GM12864 (cell line): Measurements from ENCODE around the gene WIPF2.
A peak's percentile ranks its signal among the peaks of the same experiment; 100 is the strongest.

Source experiments
- DNase-seq: peaks from one replicate; pipeline ENCODE4 v3.0.0-alpha.2; 2011; ENCODE audit warnings: low read depth
- H3K4me3 ChIP-seq: 2 replicates; pipeline ENCODE4 v1.5.1; 2011; ENCODE audit warnings: mild to moderate bottlenecking, low read depth, low read length, control low read depth
- TF ChIP-seq, protein P1 (sequence below): IDR thresholded peaks from 2 replicates; pipeline ENCODE4 v1.5.1; 2011; ENCODE audit warnings: low read depth, mild to moderate bottlenecking, moderate library complexity, low read length, control low read depth, inconsistent platforms; ENCODE audit errors: missing control alignments

WIPF2 gene

DNA sequence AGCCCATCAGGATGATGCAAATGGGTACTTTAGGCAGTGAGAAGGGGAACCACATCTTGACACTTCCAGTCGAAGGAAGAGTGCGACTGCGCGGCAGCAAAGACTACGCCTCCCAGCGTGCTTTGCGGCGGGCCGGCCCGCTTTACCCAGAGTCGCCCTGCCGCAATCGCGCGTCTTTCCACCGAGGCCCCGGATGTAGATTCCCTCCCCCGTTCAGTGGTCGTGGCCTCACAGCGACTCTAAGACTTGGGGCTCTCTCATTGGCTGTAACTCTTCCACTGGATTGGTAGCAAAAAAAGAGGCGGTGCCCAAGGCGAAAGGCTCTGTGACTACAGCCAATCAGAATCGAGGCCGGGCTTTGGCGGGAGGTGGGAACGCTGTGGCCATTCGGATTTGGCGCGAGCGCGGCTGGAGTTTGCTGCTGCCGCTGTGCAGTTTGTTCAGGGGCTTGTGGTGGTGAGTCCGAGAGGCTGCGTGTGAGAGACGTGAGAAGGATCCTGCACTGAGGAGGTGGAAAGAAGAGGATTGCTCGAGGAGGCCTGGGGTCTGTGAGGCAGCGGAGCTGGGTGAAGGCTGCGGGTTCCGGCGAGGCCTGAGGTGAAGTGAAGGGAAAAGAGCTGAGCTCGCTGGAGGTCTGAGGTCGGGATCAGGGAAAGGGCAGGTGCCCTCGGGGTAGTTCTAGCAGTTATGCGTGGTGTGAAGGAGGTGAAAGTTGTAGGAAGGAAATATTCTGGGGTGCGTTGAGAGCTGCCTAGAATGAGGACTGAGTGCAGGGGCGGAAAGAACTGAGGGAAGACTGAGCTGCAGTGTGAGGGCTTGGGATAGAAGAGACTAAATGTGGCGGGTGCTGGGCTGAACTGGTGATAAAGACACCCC lies 68.6 kb downstream of the WIPF2 start, which contains the start of gene CDC6:
TSS of gene CDC6 (plus strand) at position 386 of the 876 bp plus-strand sequence. CDS start 1,542 bp downstream, outside the sequence.
- DNase-seq, result peak; percentile 98
- TF ChIP-seq, protein P1, sequence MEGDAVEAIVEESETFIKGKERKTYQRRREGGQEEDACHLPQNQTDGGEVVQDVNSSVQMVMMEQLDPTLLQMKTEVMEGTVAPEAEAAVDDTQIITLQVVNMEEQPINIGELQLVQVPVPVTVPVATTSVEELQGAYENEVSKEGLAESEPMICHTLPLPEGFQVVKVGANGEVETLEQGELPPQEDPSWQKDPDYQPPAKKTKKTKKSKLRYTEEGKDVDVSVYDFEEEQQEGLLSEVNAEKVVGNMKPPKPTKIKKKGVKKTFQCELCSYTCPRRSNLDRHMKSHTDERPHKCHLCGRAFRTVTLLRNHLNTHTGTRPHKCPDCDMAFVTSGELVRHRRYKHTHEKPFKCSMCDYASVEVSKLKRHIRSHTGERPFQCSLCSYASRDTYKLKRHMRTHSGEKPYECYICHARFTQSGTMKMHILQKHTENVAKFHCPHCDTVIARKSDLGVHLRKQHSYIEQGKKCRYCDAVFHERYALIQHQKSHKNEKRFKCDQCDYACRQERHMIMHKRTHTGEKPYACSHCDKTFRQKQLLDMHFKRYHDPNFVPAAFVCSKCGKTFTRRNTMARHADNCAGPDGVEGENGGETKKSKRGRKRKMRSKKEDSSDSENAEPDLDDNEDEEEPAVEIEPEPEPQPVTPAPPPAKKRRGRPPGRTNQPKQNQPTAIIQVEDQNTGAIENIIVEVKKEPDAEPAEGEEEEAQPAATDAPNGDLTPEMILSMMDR, result no peak
- peak within 1 kb of the TSS; percentile 79 for H3K4me3 ChIP-seq

DNA sequence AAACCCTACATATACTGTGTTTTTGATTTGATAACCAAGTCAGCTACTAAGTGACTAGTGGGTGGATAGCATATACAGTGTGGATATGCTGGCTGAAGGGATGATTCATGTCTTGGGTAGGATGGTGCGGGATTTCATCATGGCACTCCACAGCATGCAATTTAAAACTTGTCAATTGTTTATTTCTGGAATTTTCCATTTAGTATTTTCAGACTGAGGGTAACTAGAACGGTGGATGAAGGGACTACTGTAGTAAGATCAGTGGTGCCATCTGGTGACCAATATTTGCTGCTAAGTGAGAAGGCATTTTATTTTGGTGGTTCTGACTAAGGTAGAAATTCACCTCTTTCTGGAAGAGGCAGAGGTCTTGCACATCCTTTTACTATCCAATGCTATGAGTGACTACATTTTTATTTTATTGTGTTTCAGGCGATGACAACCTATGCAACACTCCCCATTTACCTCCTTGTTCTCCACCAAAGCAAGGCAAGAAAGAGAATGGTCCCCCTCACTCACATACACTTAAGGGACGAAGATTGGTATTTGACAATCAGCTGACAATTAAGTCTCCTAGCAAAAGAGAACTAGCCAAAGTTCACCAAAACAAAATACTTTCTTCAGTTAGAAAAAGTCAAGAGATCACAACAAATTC lies 71.7 kb downstream of the WIPF2 start:
- H3K4me3 ChIP-seq, result no peak overlapping the region
- TF ChIP-seq, protein P1, result peak; percentile 44
- peak; percentile 40 for DNase-seq

DNA sequence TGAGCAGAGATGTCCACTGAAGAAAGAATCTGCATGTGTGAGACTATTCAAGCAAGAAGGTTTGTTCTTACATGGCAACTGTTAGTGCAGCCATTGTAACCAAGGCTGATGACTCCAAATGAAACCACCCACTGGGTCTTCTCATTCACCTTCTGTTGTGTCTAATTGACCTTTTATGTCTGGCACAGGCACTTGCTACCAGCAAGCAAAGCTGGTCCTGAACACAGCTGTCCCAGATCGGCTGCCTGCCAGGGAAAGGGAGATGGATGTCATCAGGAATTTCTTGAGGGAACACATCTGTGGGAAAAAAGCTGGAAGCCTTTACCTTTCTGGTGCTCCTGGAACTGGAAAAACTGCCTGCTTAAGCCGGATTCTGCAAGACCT lies 72.2 kb downstream of the WIPF2 start:
- no peak overlapping the region for H3K4me3 ChIP-seq
- no peak for DNase-seq
- TF ChIP-seq, protein P1, result no peak

DNA sequence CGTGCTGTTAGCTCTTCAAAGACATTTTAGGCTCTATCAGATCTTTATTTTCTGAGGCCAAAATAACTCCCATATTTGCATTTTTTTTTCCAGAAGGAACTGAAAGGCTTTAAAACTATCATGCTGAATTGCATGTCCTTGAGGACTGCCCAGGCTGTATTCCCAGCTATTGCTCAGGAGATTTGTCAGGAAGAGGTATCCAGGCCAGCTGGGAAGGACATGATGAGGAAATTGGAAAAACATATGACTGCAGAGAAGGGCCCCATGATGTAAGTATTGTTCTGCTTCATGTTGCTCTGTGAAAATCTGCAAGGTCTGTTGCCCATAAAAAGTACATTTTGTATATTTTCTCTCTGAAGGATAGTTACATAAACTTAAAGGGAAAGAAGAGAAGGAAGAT lies 74.3 kb downstream of the WIPF2 start:
- no peak overlapping the region for H3K4me3 ChIP-seq
- TF ChIP-seq, protein P1, result no peak
- DNase-seq, result no peak

DNA sequence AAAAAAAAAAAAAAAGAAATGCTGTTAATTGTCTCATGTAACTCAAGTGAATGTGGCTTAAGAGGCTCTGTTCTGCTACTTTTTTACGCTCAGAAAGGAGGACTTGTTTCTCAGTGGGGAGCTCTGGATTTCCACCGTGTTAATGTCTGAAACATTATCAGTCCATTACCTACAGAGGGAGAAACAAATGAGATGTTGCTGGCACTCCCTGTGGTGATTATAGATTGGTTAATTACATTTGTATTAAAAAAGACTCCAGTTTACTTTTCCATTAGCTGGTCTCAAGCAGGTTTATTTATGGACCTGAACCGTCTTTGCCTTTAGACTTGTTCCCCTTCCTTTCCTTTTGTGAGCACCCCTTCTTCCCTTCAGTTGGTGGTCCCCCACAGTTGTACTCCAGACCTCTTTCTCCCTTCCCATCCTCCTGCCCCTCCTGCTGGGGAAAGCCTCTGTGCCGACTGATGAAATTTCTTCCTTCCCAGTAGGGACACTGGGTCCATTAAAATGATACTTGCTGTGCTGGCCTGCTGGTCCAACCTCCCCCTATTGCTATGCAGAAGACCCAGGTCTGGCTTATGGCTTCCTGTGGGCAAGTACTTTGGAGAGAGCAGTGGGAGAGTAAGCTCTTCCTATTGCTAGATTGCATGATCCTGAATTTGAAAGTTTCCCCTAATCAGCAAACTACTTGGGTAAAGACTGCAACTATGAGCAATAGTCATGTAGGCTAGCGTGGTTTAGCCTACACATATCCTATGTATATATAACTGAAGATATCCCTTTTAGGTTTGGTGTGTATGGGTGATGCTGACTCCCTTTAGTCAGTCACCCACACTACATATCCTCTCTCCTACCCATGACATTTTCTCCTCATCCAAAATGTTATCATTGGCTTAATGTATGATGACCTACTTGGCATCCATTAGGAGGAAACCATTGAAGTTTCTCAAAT lies 76.7 kb downstream of the WIPF2 start:
- DNase-seq, result no peak
- no peak overlapping the region for H3K4me3 ChIP-seq
- TF ChIP-seq, protein P1, result no peak

DNA sequence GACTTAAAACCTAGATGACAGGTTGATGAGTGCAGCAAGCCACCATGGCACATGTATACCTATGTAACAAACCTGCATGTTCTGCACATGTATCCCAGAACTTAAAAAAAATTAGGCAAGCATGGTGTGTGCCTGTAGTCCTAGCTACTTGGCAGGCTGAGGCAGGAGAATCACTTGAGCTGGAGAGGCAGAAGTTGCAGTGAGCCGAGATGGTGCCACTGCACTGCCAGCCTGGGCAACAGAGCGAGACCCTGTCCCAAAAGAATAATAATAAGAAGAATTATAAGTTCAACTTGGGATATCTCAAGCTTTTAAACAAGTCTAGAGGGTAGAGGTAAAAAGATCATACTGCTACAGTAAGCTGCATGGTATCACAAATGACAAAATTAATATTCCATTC lies 78.4 kb downstream of the WIPF2 start:
- TF ChIP-seq, protein P1, result no peak
- H3K4me3 ChIP-seq, result no peak overlapping the region
- no peak for DNase-seq
